ENCODE data around the gene CNTN6. TPM values are rescaled to one million over a fixed set of nuclear protein-coding genes. Genes with fewer than 3 reads are reported as not detected.

CNTN6 gene
- total RNA-seq, 1 donor from 2014 or later: 0.98 TPM

DNA sequence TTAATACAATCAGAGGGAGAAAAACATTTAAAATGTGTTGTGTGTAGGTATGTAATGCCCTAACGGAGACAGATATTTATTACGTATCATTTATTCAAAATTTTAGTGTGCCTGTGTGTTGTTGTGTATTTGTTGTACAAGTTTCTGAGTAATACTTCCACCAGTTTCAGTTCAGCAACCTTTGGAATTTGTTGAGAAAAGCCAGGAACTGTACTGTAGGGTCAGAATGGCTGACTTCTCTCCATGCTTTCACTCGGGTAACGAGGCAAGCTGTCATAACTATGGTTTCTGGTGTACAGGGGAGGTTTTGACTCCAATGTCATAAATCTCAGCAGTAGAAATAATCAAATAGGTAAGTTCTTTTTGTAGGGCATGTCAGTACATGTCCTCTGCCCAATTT lies 23.8 kb upstream of the CNTN6 start:
- DNase-seq (ENCODE audit: extremely low spot score in 2 of 2): no peak
- no peaks in the 10 kb centered on the region for H3K9me3 ChIP-seq
- intact Hi-C loops (cut with DNase I): no loop called here
- no peaks in the 10 kb centered on the region for H3K27me3 ChIP-seq
- TF ChIP-seq, protein P1, sequence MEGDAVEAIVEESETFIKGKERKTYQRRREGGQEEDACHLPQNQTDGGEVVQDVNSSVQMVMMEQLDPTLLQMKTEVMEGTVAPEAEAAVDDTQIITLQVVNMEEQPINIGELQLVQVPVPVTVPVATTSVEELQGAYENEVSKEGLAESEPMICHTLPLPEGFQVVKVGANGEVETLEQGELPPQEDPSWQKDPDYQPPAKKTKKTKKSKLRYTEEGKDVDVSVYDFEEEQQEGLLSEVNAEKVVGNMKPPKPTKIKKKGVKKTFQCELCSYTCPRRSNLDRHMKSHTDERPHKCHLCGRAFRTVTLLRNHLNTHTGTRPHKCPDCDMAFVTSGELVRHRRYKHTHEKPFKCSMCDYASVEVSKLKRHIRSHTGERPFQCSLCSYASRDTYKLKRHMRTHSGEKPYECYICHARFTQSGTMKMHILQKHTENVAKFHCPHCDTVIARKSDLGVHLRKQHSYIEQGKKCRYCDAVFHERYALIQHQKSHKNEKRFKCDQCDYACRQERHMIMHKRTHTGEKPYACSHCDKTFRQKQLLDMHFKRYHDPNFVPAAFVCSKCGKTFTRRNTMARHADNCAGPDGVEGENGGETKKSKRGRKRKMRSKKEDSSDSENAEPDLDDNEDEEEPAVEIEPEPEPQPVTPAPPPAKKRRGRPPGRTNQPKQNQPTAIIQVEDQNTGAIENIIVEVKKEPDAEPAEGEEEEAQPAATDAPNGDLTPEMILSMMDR (IDR thresholded peaks at IDR 0.05): no peak
- no peak for TF ChIP-seq POLR2A (IDR thresholded peaks at IDR 0.05)
- TF ChIP-seq POLR2AphosphoS5 (IDR thresholded peaks at IDR 0.05; ENCODE audit: insufficient read depth in 1 of 2, low read depth in 1 of 2): no peak
- no peak overlapping the region for H3K4me3 ChIP-seq
- no peak overlapping the region for H3K27ac ChIP-seq
- H3K4me1 ChIP-seq: no peaks in the 10 kb centered on the region
- no peaks in the 10 kb centered on the region for H3K36me3 ChIP-seq

DNA sequence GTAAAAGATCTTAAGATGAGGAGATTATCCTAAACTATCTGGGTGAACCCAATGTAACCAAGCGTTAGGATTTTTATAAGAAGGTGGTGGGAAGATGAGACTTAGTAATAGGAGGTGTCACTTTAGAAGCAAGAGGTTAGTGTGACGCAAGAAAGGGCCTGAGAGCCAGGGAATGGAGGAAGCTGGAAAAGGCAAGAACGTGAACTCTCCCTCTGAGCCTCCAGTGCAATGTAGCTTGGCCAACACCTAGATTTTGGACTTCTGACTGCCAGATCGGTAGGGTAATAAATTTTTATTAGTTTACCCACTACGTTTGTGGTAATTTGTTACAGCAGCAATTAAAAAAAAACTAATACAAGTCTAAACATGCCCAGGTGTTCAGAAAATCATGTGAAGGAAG lies 20.8 kb upstream of the CNTN6 start:
- Histone ChIP-seq H3K27me3 (no peaks in the 10 kb centered on the region), H3K36me3 (no peaks in the 10 kb centered on the region), H3K4me1 (no peaks in the 10 kb centered on the region), H3K4me3 (no peak overlapping the region), H3K9me3 (no peaks in the 10 kb centered on the region), H3K27ac (no peak overlapping the region)
- intact Hi-C loops (cut with DNase I): no loop called here
- no peak for DNase-seq (ENCODE audit: extremely low spot score in 2 of 2)
- TF ChIP-seq POLR2AphosphoS5 (IDR thresholded peaks at IDR 0.05; ENCODE audit: insufficient read depth in 1 of 2, low read depth in 1 of 2) (no peak), POLR2A (IDR thresholded peaks at IDR 0.05) (no peak)
- TF ChIP-seq, protein P1 (IDR thresholded peaks at IDR 0.05): no peak

DNA sequence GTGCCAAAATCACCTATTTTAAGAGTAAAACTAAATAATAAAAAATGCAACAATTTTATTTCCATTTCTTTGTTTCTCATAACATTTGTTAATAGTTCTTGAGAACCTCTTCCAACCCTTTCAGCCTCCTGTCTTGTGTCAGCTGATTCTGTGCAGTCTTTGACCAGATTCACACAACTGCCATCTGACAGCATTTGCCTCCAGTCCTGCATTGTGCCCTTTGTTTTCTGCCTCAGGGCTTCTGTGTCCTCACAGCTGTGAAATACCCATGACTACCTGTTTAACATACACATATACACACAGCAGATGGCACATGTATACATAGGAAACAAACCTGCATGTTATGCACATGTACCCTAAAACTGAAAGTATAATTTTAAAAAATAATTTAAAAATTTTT lies 13.2 kb upstream of the CNTN6 start:
- intact Hi-C loops (cut with DNase I): no loop called here
- Histone ChIP-seq H3K4me3 (no peak overlapping the region), H3K36me3 (no peaks in the 10 kb centered on the region), H3K9me3 (no peaks in the 10 kb centered on the region), H3K4me1 (no peaks in the 10 kb centered on the region), H3K27me3 (no peaks in the 10 kb centered on the region), H3K27ac (no peak overlapping the region)
- DNase-seq (ENCODE audit: extremely low spot score in 2 of 2): no peak
- TF ChIP-seq POLR2A (IDR thresholded peaks at IDR 0.05) (no peak), POLR2AphosphoS5 (IDR thresholded peaks at IDR 0.05; ENCODE audit: insufficient read depth in 1 of 2, low read depth in 1 of 2) (no peak)
- TF ChIP-seq, protein P1 (IDR thresholded peaks at IDR 0.05): no peak

DNA sequence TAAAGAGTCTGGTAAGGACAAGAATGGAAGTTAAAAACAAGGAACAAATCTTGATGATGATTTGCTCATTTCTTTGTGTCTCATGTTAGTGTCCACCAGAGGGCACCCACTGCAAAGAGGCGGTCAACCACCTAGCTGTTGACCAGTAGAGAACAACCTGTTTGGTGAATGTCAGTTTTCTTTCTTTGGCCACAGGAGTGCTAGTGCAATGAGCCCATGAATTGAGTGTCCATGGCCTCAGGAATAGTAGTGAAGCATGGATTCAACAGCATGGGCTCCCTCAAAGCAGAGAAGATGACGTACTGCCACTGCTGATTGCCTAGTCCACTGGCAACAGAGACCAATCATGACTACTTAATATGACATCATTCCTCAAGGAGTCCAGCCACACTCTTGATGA lies 10.7 kb upstream of the CNTN6 start:
- no peaks in the 10 kb centered on the region for H3K27me3 ChIP-seq
- no peak overlapping the region for H3K4me3 ChIP-seq
- intact Hi-C loops (cut with DNase I): no loop called here
- no peaks in the 10 kb centered on the region for H3K4me1 ChIP-seq
- no peak for DNase-seq (ENCODE audit: extremely low spot score in 2 of 2)
- H3K9me3 ChIP-seq: no peaks in the 10 kb centered on the region
- no peaks in the 10 kb centered on the region for H3K36me3 ChIP-seq
- TF ChIP-seq, protein P1 (IDR thresholded peaks at IDR 0.05): no peak
- no peak for TF ChIP-seq POLR2A (IDR thresholded peaks at IDR 0.05)
- H3K27ac ChIP-seq: no peak overlapping the region

DNA sequence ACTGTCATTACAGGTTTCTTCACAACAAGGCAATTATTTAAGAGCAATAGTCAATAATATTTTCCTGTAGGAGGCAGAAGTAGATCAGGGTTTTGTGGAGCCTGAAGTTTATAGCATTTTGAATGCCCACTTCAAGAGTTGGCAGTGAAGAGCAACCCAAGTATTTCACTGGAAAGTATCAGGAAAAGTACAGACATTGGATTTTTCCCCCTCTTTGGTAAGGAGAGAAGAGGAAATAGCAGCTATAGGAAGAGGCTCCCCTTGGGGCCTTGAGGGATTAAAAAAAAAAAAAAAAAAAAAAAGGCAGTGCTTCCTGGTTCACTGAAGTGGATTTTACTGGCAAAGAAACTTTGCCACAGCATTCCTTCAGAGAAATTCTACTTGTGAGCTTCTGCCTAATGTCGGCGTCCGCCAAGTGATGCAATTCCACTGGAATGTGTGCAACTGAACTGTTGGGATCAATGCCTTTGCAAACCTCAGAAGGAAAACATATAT lies 5.7 kb upstream of the CNTN6 start:
- Histone ChIP-seq H3K27ac (no peak overlapping the region), H3K36me3 (no peaks in the 10 kb centered on the region), H3K4me3 (no peak overlapping the region), H3K9me3 (no peaks in the 10 kb centered on the region), H3K27me3 (no peaks in the 10 kb centered on the region), H3K4me1 (no peaks in the 10 kb centered on the region)
- TF ChIP-seq, protein P1 (IDR thresholded peaks at IDR 0.05): no peak
- TF ChIP-seq POLR2AphosphoS5 (IDR thresholded peaks at IDR 0.05; ENCODE audit: insufficient read depth in 1 of 2, low read depth in 1 of 2) (no peak), POLR2A (IDR thresholded peaks at IDR 0.05) (no peak)
- no peak for DNase-seq (ENCODE audit: extremely low spot score in 2 of 2)
- intact Hi-C loops (cut with DNase I): no loop called here

All from vagina (tissue), 2 donors.